Measurements from ENCODE around the gene MEDAG. TPM values are rescaled to one million over a fixed set of nuclear protein-coding genes. Genes with fewer than 3 reads are reported as not detected.

MEDAG gene
- not detected for total RNA-seq

DNA sequence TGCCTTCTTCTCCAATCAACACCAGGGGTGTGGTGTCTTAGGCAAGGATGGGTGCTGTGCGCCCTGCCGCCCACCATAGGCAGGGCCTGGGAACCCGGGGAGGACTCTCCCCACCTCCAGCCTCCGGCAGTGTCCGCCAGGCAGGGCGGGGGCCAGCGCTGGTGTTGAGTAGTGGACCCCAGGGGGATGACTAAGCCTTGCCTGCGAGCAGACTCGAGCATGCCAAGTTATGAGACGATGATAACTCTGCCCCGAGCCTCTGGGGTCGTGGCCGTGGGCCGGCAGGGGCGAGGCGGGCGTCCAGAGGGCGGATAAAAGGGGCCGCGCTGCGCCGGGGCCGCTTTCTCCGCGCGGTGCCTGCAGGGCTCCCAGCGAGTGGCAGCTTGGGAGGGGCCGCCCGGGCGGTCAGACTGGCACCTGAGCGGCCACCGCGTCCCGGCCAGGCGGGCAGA lies at the start of gene MEDAG:
TSS of gene MEDAG (plus strand) at position 340 of the 452 bp plus-strand sequence. CDS start 245 bp downstream, outside the sequence.
- no peak within 1 kb of the TSS for H3K4me3 Mint-ChIP-seq

GRCh38 chr13:30857018-30857417 lies 49.1 kb upstream of the MEDAG start:
- DNase-seq (no peak), ATAC-seq (no peak)
- Mint-ChIP-seq H3K9me3 (peaks cover 5% of the 10 kb centered on the region), H3K4me1 (ENCODE audit: low read depth) (no peaks in the 10 kb centered on the region), H3K4me3 (no peak overlapping the region), H3K27me3 (ENCODE audit: low read depth) (no peaks in the 10 kb centered on the region), H3K36me3 (ENCODE audit: insufficient read depth) (no peaks in the 10 kb centered on the region)

More for the DNA sequence above, at the start of gene MEDAG:
- no peak for ATAC-seq
- no peak for DNase-seq
- Mint-ChIP-seq H3K9me3 (no peaks in the 10 kb centered on the region), H3K36me3 (ENCODE audit: insufficient read depth) (no peaks in the 10 kb centered on the region), H3K27me3 (ENCODE audit: low read depth) (peaks cover 58% of the 10 kb centered on the region), H3K4me1 (ENCODE audit: low read depth) (peaks cover 6% of the 10 kb centered on the region)

GRCh38 chr13:30857636-30858035 lies 48.4 kb upstream of the MEDAG start:
- DNase-seq: no peak
- no peak overlapping the region for H3K4me3 Mint-ChIP-seq
- peaks cover 5% of the 10 kb centered on the region for H3K9me3 Mint-ChIP-seq
- no peaks in the 10 kb centered on the region for H3K36me3 Mint-ChIP-seq (ENCODE audit: insufficient read depth)
- no peaks in the 10 kb centered on the region for H3K27me3 Mint-ChIP-seq (ENCODE audit: low read depth)
- no peak for ATAC-seq
- H3K4me1 Mint-ChIP-seq (ENCODE audit: low read depth): no peaks in the 10 kb centered on the region

- no peaks in the 10 kb centered on the region for H3K27me3 Mint-ChIP-seq (ENCODE audit: low read depth)
- DNase-seq (no peak), ATAC-seq (no peak)
- H3K9me3 Mint-ChIP-seq: peaks cover 5% of the 10 kb centered on the region
- H3K4me3 Mint-ChIP-seq: no peak overlapping the region
- H3K36me3 Mint-ChIP-seq (ENCODE audit: insufficient read depth): no peaks in the 10 kb centered on the region
- no peaks in the 10 kb centered on the region for H3K4me1 Mint-ChIP-seq (ENCODE audit: low read depth)
Measured at GRCh38 chr13:30859326-30859725, 46.7 kb upstream of the MEDAG start.

- Mint-ChIP-seq H3K9me3 (peaks cover 5% of the 10 kb centered on the region), H3K4me1 (ENCODE audit: low read depth) (peaks cover 2% of the 10 kb centered on the region), H3K36me3 (ENCODE audit: insufficient read depth) (no peaks in the 10 kb centered on the region), H3K27me3 (ENCODE audit: low read depth) (no peaks in the 10 kb centered on the region), H3K4me3 (no peak overlapping the region)
- no peak for DNase-seq
- no peak for ATAC-seq
Measured at GRCh38 chr13:30861163-30861562, 44.9 kb upstream of the MEDAG start.

DNA sequence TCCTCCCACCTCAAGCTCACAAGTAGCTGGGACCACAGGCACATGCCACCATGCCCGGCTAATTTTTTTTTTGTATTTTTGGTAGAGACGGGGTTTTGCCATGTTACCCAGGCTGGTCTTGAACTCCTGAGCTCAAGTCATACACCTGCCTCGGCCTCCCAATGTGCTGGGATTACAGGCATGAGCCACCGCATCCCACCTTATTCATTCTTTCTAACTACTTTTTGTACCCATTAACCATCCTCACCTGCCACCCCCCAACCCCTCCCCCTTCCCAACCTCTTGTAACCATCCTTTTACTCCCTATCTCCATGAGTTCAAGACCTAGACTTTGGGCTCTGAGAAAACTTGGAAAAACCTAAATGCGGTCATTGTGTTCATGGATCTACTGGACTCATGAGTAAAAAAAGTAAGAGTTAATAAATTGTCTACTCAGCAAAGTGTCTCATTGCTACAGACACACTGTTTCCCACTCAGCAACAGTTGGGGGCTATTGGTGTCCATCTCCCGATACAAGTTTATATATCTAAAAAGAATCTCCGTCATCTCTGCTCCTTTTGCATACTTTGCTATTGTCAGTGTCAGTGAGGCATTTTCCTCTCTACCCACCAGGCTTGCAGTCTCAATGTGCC lies 44.1 kb upstream of the MEDAG start:
- ATAC-seq: no peak

DNA sequence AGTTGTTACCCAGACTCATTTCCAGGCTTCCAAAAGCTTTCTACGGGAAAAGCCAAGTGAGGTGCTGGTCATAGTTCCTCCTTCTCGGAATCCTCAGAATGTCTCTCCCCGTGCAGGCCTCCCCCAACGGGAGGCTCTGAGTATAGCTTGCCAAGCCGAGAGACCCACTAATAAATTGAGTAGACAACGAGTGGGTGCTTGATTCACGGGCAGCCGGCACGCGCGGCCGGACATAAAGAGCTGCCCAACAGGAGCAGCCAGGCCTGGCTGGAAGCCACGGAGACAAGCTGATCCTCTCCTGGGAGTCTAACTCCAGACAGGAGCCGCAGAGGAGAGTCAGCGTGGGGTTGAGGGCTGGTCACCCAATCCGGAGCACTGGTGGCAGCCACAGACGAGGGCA lies 43.4 kb upstream of the MEDAG start:
- no peaks in the 10 kb centered on the region for H3K27me3 Mint-ChIP-seq (ENCODE audit: low read depth)
- ATAC-seq: no peak
- H3K4me1 Mint-ChIP-seq (ENCODE audit: low read depth): peaks cover 2% of the 10 kb centered on the region
- no peak for DNase-seq
- H3K4me3 Mint-ChIP-seq: no peak overlapping the region
- H3K9me3 Mint-ChIP-seq: peaks cover 5% of the 10 kb centered on the region
- H3K36me3 Mint-ChIP-seq (ENCODE audit: insufficient read depth): no peaks in the 10 kb centered on the region

More for the DNA sequence above, 44.1 kb upstream of the MEDAG start:
- no peaks in the 10 kb centered on the region for H3K36me3 Mint-ChIP-seq (ENCODE audit: insufficient read depth)
- H3K27me3 Mint-ChIP-seq (ENCODE audit: low read depth): no peaks in the 10 kb centered on the region
- H3K4me1 Mint-ChIP-seq (ENCODE audit: low read depth): peaks cover 2% of the 10 kb centered on the region
- peaks cover 5% of the 10 kb centered on the region for H3K9me3 Mint-ChIP-seq
- no peak overlapping the region for H3K4me3 Mint-ChIP-seq
- no peak for DNase-seq

GRCh38 chr13:30863231-30863630 lies 42.8 kb upstream of the MEDAG start:
- Mint-ChIP-seq H3K4me1 (ENCODE audit: low read depth) (peaks cover 2% of the 10 kb centered on the region), H3K27me3 (ENCODE audit: low read depth) (no peaks in the 10 kb centered on the region), H3K4me3 (no peak overlapping the region), H3K9me3 (peaks cover 5% of the 10 kb centered on the region), H3K36me3 (ENCODE audit: insufficient read depth) (no peaks in the 10 kb centered on the region)
- DNase-seq: no peak
- no peak for ATAC-seq

GRCh38 chr13:30863796-30864195 lies 42.3 kb upstream of the MEDAG start:
- no peak overlapping the region for H3K4me3 Mint-ChIP-seq
- DNase-seq (no peak), ATAC-seq (no peak)
- H3K9me3 Mint-ChIP-seq: peaks cover 1% of the 10 kb centered on the region
- H3K4me1 Mint-ChIP-seq (ENCODE audit: low read depth): peaks cover 2% of the 10 kb centered on the region
- H3K36me3 Mint-ChIP-seq (ENCODE audit: insufficient read depth): no peaks in the 10 kb centered on the region
- no peaks in the 10 kb centered on the region for H3K27me3 Mint-ChIP-seq (ENCODE audit: low read depth)

GRCh38 chr13:30864433-30865122 lies 41.5 kb upstream of the MEDAG start:
- H3K9me3 Mint-ChIP-seq: no peaks in the 10 kb centered on the region
- peaks cover 2% of the 10 kb centered on the region for H3K4me1 Mint-ChIP-seq (ENCODE audit: low read depth)
- H3K4me3 Mint-ChIP-seq: no peak overlapping the region
- no peaks in the 10 kb centered on the region for H3K36me3 Mint-ChIP-seq (ENCODE audit: insufficient read depth)
- ATAC-seq (no peak), DNase-seq (no peak)
- H3K27me3 Mint-ChIP-seq (ENCODE audit: low read depth): peaks cover 3% of the 10 kb centered on the region

GRCh38 chr13:30865123-30866049 lies 40.7 kb upstream of the MEDAG start:
- Mint-ChIP-seq H3K36me3 (ENCODE audit: insufficient read depth) (no peaks in the 10 kb centered on the region), H3K4me3 (no peak overlapping the region), H3K9me3 (no peaks in the 10 kb centered on the region), H3K27me3 (ENCODE audit: low read depth) (peaks cover 7% of the 10 kb centered on the region), H3K4me1 (ENCODE audit: low read depth) (peaks cover 2% of the 10 kb centered on the region)
- DNase-seq (peak; percentile 27), ATAC-seq (peak; percentile 82 to 89)

GRCh38 chr13:30866677-30867076 lies 39.4 kb upstream of the MEDAG start:
- Mint-ChIP-seq H3K4me3 (no peak overlapping the region), H3K9me3 (no peaks in the 10 kb centered on the region), H3K4me1 (ENCODE audit: low read depth) (peaks cover 2% of the 10 kb centered on the region), H3K36me3 (ENCODE audit: insufficient read depth) (no peaks in the 10 kb centered on the region), H3K27me3 (ENCODE audit: low read depth) (peaks cover 14% of the 10 kb centered on the region)
- DNase-seq (no peak), ATAC-seq (no peak)

DNA sequence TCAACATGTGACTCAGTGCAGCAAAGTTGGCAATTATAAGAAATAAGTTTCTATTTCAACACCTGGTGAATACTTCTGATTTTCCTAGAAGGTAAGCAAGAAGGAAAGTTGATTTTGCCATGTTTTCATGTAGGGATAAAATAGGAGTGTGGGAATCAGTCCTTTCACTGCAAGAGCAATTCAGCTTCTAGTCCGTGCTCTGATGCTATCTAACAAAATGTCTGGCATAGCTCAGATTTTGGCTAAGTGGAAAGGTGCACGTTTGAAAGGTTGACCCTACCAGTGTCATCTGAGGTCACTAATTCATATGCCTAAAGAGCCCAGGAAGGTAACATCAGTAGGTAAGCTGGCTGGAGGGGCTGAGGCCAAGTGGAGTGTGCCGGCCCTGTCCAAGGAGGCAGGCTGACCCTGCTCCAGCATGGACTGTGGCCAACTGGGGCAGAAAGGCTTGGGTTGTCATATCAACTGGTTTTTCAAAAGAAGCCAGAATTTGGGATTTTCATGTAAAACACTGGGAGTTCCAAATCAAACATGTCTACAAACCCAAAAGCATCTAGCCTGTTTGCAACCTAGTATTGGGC lies 38.9 kb upstream of the MEDAG start:
- no peak for DNase-seq
- H3K27me3 Mint-ChIP-seq (ENCODE audit: low read depth): peaks cover 14% of the 10 kb centered on the region
- H3K36me3 Mint-ChIP-seq (ENCODE audit: insufficient read depth): no peaks in the 10 kb centered on the region
- H3K4me3 Mint-ChIP-seq: no peak overlapping the region
- no peaks in the 10 kb centered on the region for H3K9me3 Mint-ChIP-seq
- H3K4me1 Mint-ChIP-seq (ENCODE audit: low read depth): peaks cover 2% of the 10 kb centered on the region
- ATAC-seq: no peak

GRCh38 chr13:30868799-30869470 lies 37.1 kb upstream of the MEDAG start:
- H3K27me3 Mint-ChIP-seq (ENCODE audit: low read depth): peaks cover 14% of the 10 kb centered on the region
- DNase-seq (no peak), ATAC-seq (no peak)
- H3K4me1 Mint-ChIP-seq (ENCODE audit: low read depth): peaks cover 2% of the 10 kb centered on the region
- H3K36me3 Mint-ChIP-seq (ENCODE audit: insufficient read depth): no peaks in the 10 kb centered on the region
- no peak overlapping the region for H3K4me3 Mint-ChIP-seq
- H3K9me3 Mint-ChIP-seq: no peaks in the 10 kb centered on the region
